ENCODE data around the gene BANP.

GRCh38 chr16:88086571-88087516, 135.6 kb downstream of the BANP start:
- TF ChIP-seq, protein P1, sequence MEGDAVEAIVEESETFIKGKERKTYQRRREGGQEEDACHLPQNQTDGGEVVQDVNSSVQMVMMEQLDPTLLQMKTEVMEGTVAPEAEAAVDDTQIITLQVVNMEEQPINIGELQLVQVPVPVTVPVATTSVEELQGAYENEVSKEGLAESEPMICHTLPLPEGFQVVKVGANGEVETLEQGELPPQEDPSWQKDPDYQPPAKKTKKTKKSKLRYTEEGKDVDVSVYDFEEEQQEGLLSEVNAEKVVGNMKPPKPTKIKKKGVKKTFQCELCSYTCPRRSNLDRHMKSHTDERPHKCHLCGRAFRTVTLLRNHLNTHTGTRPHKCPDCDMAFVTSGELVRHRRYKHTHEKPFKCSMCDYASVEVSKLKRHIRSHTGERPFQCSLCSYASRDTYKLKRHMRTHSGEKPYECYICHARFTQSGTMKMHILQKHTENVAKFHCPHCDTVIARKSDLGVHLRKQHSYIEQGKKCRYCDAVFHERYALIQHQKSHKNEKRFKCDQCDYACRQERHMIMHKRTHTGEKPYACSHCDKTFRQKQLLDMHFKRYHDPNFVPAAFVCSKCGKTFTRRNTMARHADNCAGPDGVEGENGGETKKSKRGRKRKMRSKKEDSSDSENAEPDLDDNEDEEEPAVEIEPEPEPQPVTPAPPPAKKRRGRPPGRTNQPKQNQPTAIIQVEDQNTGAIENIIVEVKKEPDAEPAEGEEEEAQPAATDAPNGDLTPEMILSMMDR (IDR thresholded peaks at IDR 0.05 in 2 of 3, conservative IDR thresholded peaks at IDR 0.05 in 1 of 3; ENCODE audit: borderline replicate concordance in 1 of 3, insufficient read depth in 1 of 3, low read depth in 2 of 3, low read length in 2 of 3): no peak
- no peak for TF ChIP-seq EZH2 (IDR thresholded peaks at IDR 0.05)

Data from HCT116 (cell line).